H1 (cell line): ENCODE results near the gene HADHA. TPM values are rescaled to one million over a fixed set of nuclear protein-coding genes. Genes with fewer than 3 reads are reported as not detected.
A peak's percentile ranks its signal among the peaks of the same experiment; 100 is the strongest.

Experiments used
- CTCF ChIA-PET: fragments of 300-600 bp; sonication (Branson Sonifier 250); formaldehyde crosslinking; loops from one replicate; lab custom pipeline; 2021; ENCODE audit not compliant: partially characterized antibody; lab: Charles Lee
- POLR2A ChIA-PET: fragments of 300-600 bp; sonication (Branson Sonifier 250); formaldehyde crosslinking; loops from one replicate; lab custom pipeline; 2021; ENCODE audit warnings: inconsistent platforms; ENCODE audit not compliant: partially characterized antibody; lab: Charles Lee
- DNase-seq, 2 experiments: peaks; one replicate each; pipeline versions ENCODE4 v3.0.0 to v3.0.0-alpha.2; 2010 to 2022; ENCODE audit warnings: low spot score in 2 of 2, low read depth in 1 of 2, mixed read lengths in 1 of 2
- FAIRE-seq: peaks from 2 replicates; lab custom pipeline; 2011; peaks lifted over from hg19 to GRCh38; lab: Jason Lieb, UNC
- H2AFZ ChIP-seq: 2 replicates; pipeline ENCODE4 v1.8.1; 2012; ENCODE audit warnings: low read length, inconsistent platforms
- H2AK5ac ChIP-seq: 2 replicates; pipeline ENCODE4 v1.6.1; 2013; ENCODE audit warnings: low read depth, low read length
- H2BK120ac ChIP-seq: replicated peaks from 2 replicates; pipeline ENCODE3; 2013; ENCODE audit warnings: low read depth, low read length, inconsistent platforms
- H2BK12ac ChIP-seq: 2 replicates; pipeline ENCODE4 v1.6.1; 2013; ENCODE audit warnings: low read depth, low read length
- H2BK15ac ChIP-seq: 2 replicates; pipeline ENCODE4 v1.6.1; 2013; ENCODE audit warnings: low read length
- H2BK20ac ChIP-seq: 2 replicates; pipeline ENCODE4 v1.6.1; 2013; ENCODE audit warnings: low read length
- H2BK5ac ChIP-seq: 2 replicates; pipeline ENCODE4 v1.6.1; 2013; ENCODE audit warnings: low read depth, low read length
- H3K14ac ChIP-seq: 2 replicates; pipeline ENCODE4 v1.6.1; 2013; ENCODE audit warnings: inconsistent platforms; ENCODE audit not compliant: insufficient read length
- H3K18ac ChIP-seq: 2 replicates; pipeline ENCODE4 v1.6.1; 2013; ENCODE audit warnings: low read length; ENCODE audit errors: extremely low read depth
- H3K23ac ChIP-seq: 2 replicates; pipeline ENCODE4 v1.6.1; 2013; ENCODE audit warnings: inconsistent platforms; ENCODE audit not compliant: insufficient read length
- H3K23me2 ChIP-seq: 2 replicates; pipeline ENCODE4 v1.6.1; 2013; ENCODE audit warnings: low read depth, low read length
- H3K27ac ChIP-seq: 2 replicates; pipeline ENCODE4 v1.6.1; 2011; ENCODE audit warnings: low read depth, low read length, inconsistent platforms
- H3K27me3 ChIP-seq, 4 experiments: replicated peaks in 1 of 4; 1 replicate in 1 of 4; 2 replicates in 3 of 4; pipeline versions ENCODE4 v1.6.1 to v1.8.1; 2011 to 2013; ENCODE audit warnings: low read length in 3 of 4, mild to moderate bottlenecking in 3 of 4, inconsistent platforms in 2 of 4, mixed read lengths in 2 of 4, moderate library complexity in 1 of 4; ENCODE audit not compliant: control insufficient read depth in 3 of 4, insufficient read depth in 3 of 4; ENCODE audit errors: extremely low read depth in 1 of 4
- H3K36me3 ChIP-seq, 4 experiments: 2 replicates each; pipeline versions ENCODE4 v1.6.1 to v1.8.1; 2011 to 2013; ENCODE audit warnings: mild to moderate bottlenecking in 4 of 4, low read length in 3 of 4, moderate library complexity in 2 of 4, control low read depth in 1 of 4, inconsistent platforms in 1 of 4; ENCODE audit not compliant: insufficient read depth in 4 of 4, control insufficient read depth in 2 of 4
- H3K4ac ChIP-seq: replicated peaks from 2 replicates; pipeline ENCODE3; 2013; ENCODE audit warnings: low read length, low read depth, mixed read lengths, inconsistent platforms; ENCODE audit not compliant: insufficient read length
- H3K4me1 ChIP-seq, 4 experiments: replicated peaks in 1 of 4; 1 replicate in 1 of 4; 2 replicates in 3 of 4; pipeline versions ENCODE4 v1.6.1 to v1.8.1; 2011 to 2013; ENCODE audit warnings: low read length in 3 of 4, inconsistent platforms in 2 of 4, mixed read lengths in 1 of 4; ENCODE audit not compliant: insufficient read depth in 4 of 4, control insufficient read depth in 3 of 4
- H3K4me2 ChIP-seq, 2 experiments: 2 replicates each; pipeline versions ENCODE4 v1.6.1 to v1.8.1; 2011 to 2013; ENCODE audit warnings: low read depth in 2 of 2, low read length in 2 of 2, control low read depth in 1 of 2, inconsistent platforms in 1 of 2, mild to moderate bottlenecking in 1 of 2; ENCODE audit not compliant: insufficient read depth in 1 of 2
- H3K4me3 ChIP-seq, 4 experiments: fragments of 200-600, 300-600 bp in 1 of 4; sonication (generic), shearing (Covaris generic), sonication (Bioruptor Twin) in 1 of 4; 2 replicates each; pipeline versions ENCODE4 v1.5.1 to v1.8.1; 2011 to 2016; ENCODE audit warnings: low read length in 4 of 4, low read depth in 3 of 4, control low read depth in 2 of 4, inconsistent platforms in 2 of 4, mild to moderate bottlenecking in 2 of 4, mixed read lengths in 1 of 4, moderate library complexity in 1 of 4; ENCODE audit not compliant: insufficient read depth in 2 of 4; ENCODE audit errors: extremely low read depth in 1 of 4
- H3K56ac ChIP-seq: replicated peaks from 2 replicates; pipeline ENCODE3; 2013; ENCODE audit warnings: low read depth, mild to moderate bottlenecking, mixed read lengths, low read length, inconsistent platforms; ENCODE audit not compliant: insufficient read length
- H3K79me1 ChIP-seq: 2 replicates; pipeline ENCODE4 v1.6.1; 2013; ENCODE audit warnings: low read depth, low read length, control low read depth
- H3K79me2 ChIP-seq, 2 experiments: 2 replicates each; pipeline versions ENCODE4 v1.6.1 to v1.8.1; 2012 to 2013; ENCODE audit warnings: low read length in 2 of 2, mild to moderate bottlenecking in 2 of 2, inconsistent platforms in 1 of 2; ENCODE audit not compliant: insufficient read depth in 2 of 2, control insufficient read depth in 1 of 2
- H3K9ac ChIP-seq, 4 experiments: replicated peaks in 1 of 4; 1 replicate in 1 of 4; 2 replicates in 3 of 4; pipeline versions ENCODE4 v1.6.1 to v1.8.1; 2011 to 2013; ENCODE audit warnings: low read depth in 3 of 4, low read length in 3 of 4, control low read depth in 2 of 4, mild to moderate bottlenecking in 2 of 4, moderate library complexity in 2 of 4, inconsistent platforms in 1 of 4; ENCODE audit errors: extremely low read depth in 1 of 4
- H3K9me3 ChIP-seq, 2 experiments: 2 replicates each; pipeline versions ENCODE4 v1.6.1 to v1.8.1; 2012 to 2013; ENCODE audit warnings: mild to moderate bottlenecking in 2 of 2, moderate library complexity in 2 of 2, control low read depth in 1 of 2, inconsistent platforms in 1 of 2, low read depth in 1 of 2, low read length in 1 of 2, mixed read lengths in 1 of 2; ENCODE audit not compliant: insufficient read depth in 2 of 2
- H4K20me1 ChIP-seq, 2 experiments: replicated peaks in 1 of 2; 2 replicates each; pipeline versions ENCODE3 to v1.8.1; 2011 to 2013; ENCODE audit warnings: inconsistent platforms in 2 of 2, low read length in 2 of 2, mild to moderate bottlenecking in 1 of 2; ENCODE audit not compliant: insufficient read depth in 2 of 2, control insufficient read depth in 1 of 2
- H4K5ac ChIP-seq: 2 replicates; pipeline ENCODE4 v1.6.1; 2013; ENCODE audit warnings: low read length, low read depth, mixed read lengths, inconsistent platforms; ENCODE audit not compliant: insufficient read length
- H4K8ac ChIP-seq: 2 replicates; pipeline ENCODE4 v1.8.0; 2013; ENCODE audit warnings: mild to moderate bottlenecking, moderate library complexity, low read length, inconsistent platforms; ENCODE audit not compliant: insufficient read depth; ENCODE audit errors: extremely low read depth
- H4K91ac ChIP-seq: replicated peaks from 2 replicates; pipeline ENCODE3; 2013; ENCODE audit warnings: low read length, mixed read lengths, inconsistent platforms; ENCODE audit not compliant: insufficient read length
- ATF3 ChIP-seq: IDR thresholded peaks from 2 replicates; pipeline ENCODE4 v1.6.1; 2011; ENCODE audit warnings: low read depth, mild to moderate bottlenecking, low read length; ENCODE audit not compliant: insufficient read depth
- POU5F1 ChIP-seq: IDR thresholded peaks from 2 replicates; pipeline ENCODE4 v1.6.1; 2011; ENCODE audit warnings: low read depth, mild to moderate bottlenecking, low read length, moderate library complexity
- RNF2 ChIP-seq: fragments of 200-900, 300-1000 bp; sonication (generic); IDR thresholded peaks from 2 replicates; pipeline ENCODE4 v1.7.1; 2016; ENCODE audit warnings: borderline replicate concordance, low read depth, mild to moderate bottlenecking, antibody characterized with exemption, low read length; ENCODE audit not compliant: poor library complexity, severe bottlenecking; ENCODE audit errors: missing control alignments
- SAP30 ChIP-seq: fragments of 300-600 bp; sonication (generic); IDR thresholded peaks from 2 replicates; pipeline ENCODE4 v1.7.1; 2012; ENCODE audit warnings: low read length, moderate library complexity, mild to moderate bottlenecking, inconsistent platforms; ENCODE audit not compliant: insufficient read depth, insufficient replicate concordance
- WGBS, 2 experiments: shearing (Covaris generic) in 1 of 2; methylation state at CpG; one replicate each; pipeline versions ENCODE4 v1.1.6 to v1.1.7; 2013 to 2015; ENCODE audit warnings: low lambda C conversion rate in 2 of 2, mixed read lengths in 2 of 2, inconsistent platforms in 1 of 2, low coverage in 1 of 2, missing lambda C conversion rate in 1 of 2; ENCODE audit not compliant: insufficient replicate concordance in 2 of 2, insufficient coverage in 1 of 2, insufficient read length in 1 of 2; ENCODE audit errors: extremely low coverage in 1 of 2, missing lambda C conversion rate in 1 of 2; 5-methylcytosine and 5-hydroxymethylcytosine counted together
- polyA plus RNA-seq, 7 experiments: library from polyadenylated mRNA; depleted of rRNA in 3 of 7; stranded (reverse) in 5 of 7; unstranded in 2 of 7; fragments of >200 nt in 5 of 7; fragments of 200-250 nt in 2 of 7; gene quantifications; 1 replicate in 5 of 7; 2 replicates in 1 of 7; 4 replicates in 1 of 7; pipeline versions ENCODE4 v1.2.1 to v1.2.3, GENCODE V29; 2011 to 2013; ENCODE audit warnings: missing spikeins in 2 of 7, mixed read lengths in 2 of 7
- total RNA-seq: library from RNA; stranded (reverse); fragmentation: NEBNext Ultra II Directional; extraction: Animal tissue kit (Norgen Biotek cat#: 25700); gene quantifications from 2 replicates; pipeline ENCODE4 v1.2.1, GENCODE V29; 2021

Gene HADHA
- total and polyA plus RNA-seq, 2 of the 8 experiments (the other 6 are each of a cell fraction or from before 2014, with no cell fraction given), result 64.6 to 131 TPM

GRCh38 chr2:26195040-26195984 is 49.1 kb downstream of the HADHA start:
- no peak overlapping the region for H3K23ac ChIP-seq
- H2BK5ac ChIP-seq, result no peak overlapping the region
- H3K79me1 ChIP-seq, result no peaks in the 10 kb centered on the region
- no peaks in the 10 kb centered on the region for H3K9me3 ChIP-seq
- no peak overlapping the region for H3K18ac ChIP-seq
- H3K4ac ChIP-seq, result no peak overlapping the region
- H3K4me3 ChIP-seq, result no peak overlapping the region
- H2BK20ac ChIP-seq, result no peak overlapping the region
- H2BK12ac ChIP-seq, result no peak overlapping the region
- H3K27me3 ChIP-seq, result no peaks in the 10 kb centered on the region
- H3K79me2 ChIP-seq, result no peaks in the 10 kb centered on the region
- H3K36me3 ChIP-seq, result peaks cover 9 to 82% (median 55%) of the 10 kb centered on the region in 4 experiments; a peak in 6 of 8 replicates
- no peak overlapping the region for H2BK15ac ChIP-seq
- no peak overlapping the region; the same call in 1 of the 2 replicates for H3K27ac ChIP-seq
- no peak overlapping the region for H3K4me2 ChIP-seq
- 95% methylated on average over 12 of the region's 12 CpGs; no CpG with 5 or more reads in 1 of the 2 experiments for WGBS, 2 experiments
- ChIA-PET POLR2A (interaction anchor here (0.6 to 1.2 kb wide), 3 partner anchors 10 to 11 kb away, joined by 3 read pairs; no protein-coding TSS in a partner anchor), CTCF (interaction anchor here (0.5 to 1.5 kb wide), 3 partner anchors 57 to 1231 kb away, joined by 3 to 5 read pairs (median 3); no protein-coding TSS in a partner anchor)
- no peak overlapping the region for H4K5ac ChIP-seq
- no peak overlapping the region for H4K8ac ChIP-seq
- no peak overlapping the region for H3K14ac ChIP-seq
- no peaks in the 10 kb centered on the region for H3K23me2 ChIP-seq
- peaks cover 2 to 4% of the 10 kb centered on the region in 2 experiments for H4K20me1 ChIP-seq
- peak in 1 of 2 experiments; percentile 16 for DNase-seq
- FAIRE-seq, result no peak
- H2BK120ac ChIP-seq, result no peak overlapping the region
- no peak overlapping the region for H2AK5ac ChIP-seq
- H3K9ac ChIP-seq, result no peak overlapping the region
- H2AFZ ChIP-seq, result no peak overlapping the region
- no peaks in the 10 kb centered on the region for H3K4me1 ChIP-seq
- no peak overlapping the region for H4K91ac ChIP-seq
- no peak overlapping the region for H3K56ac ChIP-seq
- no peak for TF ChIP-seq ATF3
- TF ChIP-seq POU5F1, result no peak
- TF ChIP-seq RNF2, result no peak
- no peak for TF ChIP-seq SAP30
